Mononuclear cell (primary cell): ENCODE measurements around the gene RPL34. TPM values are rescaled to one million over a fixed set of nuclear protein-coding genes. Genes with fewer than 3 reads are reported as not detected.
"Not testable (repeated sequence)": the region's sequence is repeated elsewhere in the genome, so short reads cannot be mapped to it uniquely, and the experiment has no call there.

Experiments
- H3K27me3 ChIP-seq: 2 replicates; pipeline ENCODE4 v1.6.0; 2011; ENCODE audit warnings: low read length, control low read depth; ENCODE audit not compliant: insufficient read depth
- H3K4me1 ChIP-seq: 2 replicates; pipeline ENCODE4 v1.5.1; 2011; ENCODE audit warnings: mild to moderate bottlenecking, low read length, control low read depth; ENCODE audit not compliant: insufficient read depth
- H3K4me3 ChIP-seq: 2 replicates; pipeline ENCODE4 v1.5.1; 2011; ENCODE audit warnings: mild to moderate bottlenecking, low read length, moderate library complexity
- H3K9me3 ChIP-seq: 2 replicates; pipeline ENCODE4 v1.5.1; 2011; ENCODE audit warnings: low read depth, mild to moderate bottlenecking, control low read depth, low read length
- total RNA-seq: library from RNA; depleted of rRNA; stranded (reverse); fragments of >200 nt; gene quantifications from one replicate; pipeline ENCODE4 v1.2.3, GENCODE V29; 2012

RPL34 gene
- 1,534 TPM for total RNA-seq

GRCh38 chr4:108620101-108620932 is at the start of gene RPL34:
Gene RPL34, plus strand, starts transcription at chr4:108620576. Its CDS starts 1,384 bp downstream, at chr4:108621960.
- Histone ChIP-seq H3K4me3 (peak within 1 kb of the TSS; percentile 99), H3K4me1 (peaks cover 29% of the 10 kb centered on the region), H3K9me3 (peaks cover 5% of the 10 kb centered on the region), H3K27me3 (no peaks in the 10 kb centered on the region)

GRCh38 chr4:108570993-108571569 is 49.3 kb upstream of the RPL34 start:
- Histone ChIP-seq H3K4me1 (no peaks in the 10 kb centered on the region), H3K27me3 (no peaks in the 10 kb centered on the region), H3K4me3 (no peak overlapping the region), H3K9me3 (no peaks in the 10 kb centered on the region)

GRCh38 chr4:108574402-108574801 is 46.0 kb upstream of the RPL34 start:
- H3K4me1 ChIP-seq, result no peaks in the 10 kb centered on the region

GRCh38 chr4:108581083-108581482 is 39.3 kb upstream of the RPL34 start:
- Histone ChIP-seq H3K27me3 (no peaks in the 10 kb centered on the region), H3K4me1 (peaks cover 6% of the 10 kb centered on the region), H3K4me3 (no peak overlapping the region), H3K9me3 (no peaks in the 10 kb centered on the region)

More at GRCh38 chr4:108574402-108574801, 46.0 kb upstream of the RPL34 start:
- Histone ChIP-seq H3K4me3 (no peak overlapping the region), H3K27me3 (no peaks in the 10 kb centered on the region), H3K9me3 (no peaks in the 10 kb centered on the region)

- H3K4me3 ChIP-seq, result no peak overlapping the region
- no peaks in the 10 kb centered on the region for H3K9me3 ChIP-seq
- H3K4me1 ChIP-seq, result no peaks in the 10 kb centered on the region
- no peaks in the 10 kb centered on the region for H3K27me3 ChIP-seq
These were observed 33.6 kb upstream of the RPL34 start for GRCh38 chr4:108586778-108587177.

- H3K4me3 ChIP-seq, result no peak overlapping the region
- H3K27me3 ChIP-seq, result no peaks in the 10 kb centered on the region
- no peaks in the 10 kb centered on the region for H3K4me1 ChIP-seq
- H3K9me3 ChIP-seq, result no peaks in the 10 kb centered on the region
These were observed 31.5 kb upstream of the RPL34 start for GRCh38 chr4:108588878-108589277.

GRCh38 chr4:108589961-108590360 is 30.4 kb upstream of the RPL34 start:
- Histone ChIP-seq H3K9me3 (no peaks in the 10 kb centered on the region), H3K27me3 (no peaks in the 10 kb centered on the region), H3K4me1 (no peaks in the 10 kb centered on the region), H3K4me3 (no peak overlapping the region)

- no peak overlapping the region for H3K4me3 ChIP-seq
- H3K27me3 ChIP-seq, result no peaks in the 10 kb centered on the region
- no peaks in the 10 kb centered on the region for H3K4me1 ChIP-seq
- H3K9me3 ChIP-seq, result no peaks in the 10 kb centered on the region
These were observed 29.6 kb upstream of the RPL34 start for GRCh38 chr4:108590776-108591175.

- Histone ChIP-seq H3K27me3 (no peaks in the 10 kb centered on the region), H3K4me1 (no peaks in the 10 kb centered on the region), H3K9me3 (no peaks in the 10 kb centered on the region), H3K4me3 (no peak overlapping the region)
These were observed 27.7 kb upstream of the RPL34 start for GRCh38 chr4:108592674-108592986.

GRCh38 chr4:108594296-108594695 is 26.1 kb upstream of the RPL34 start:
- H3K9me3 ChIP-seq, H3K27me3 ChIP-seq, H3K4me1 ChIP-seq, H3K4me3 ChIP-seq: not testable (repeated sequence)

GRCh38 chr4:108596344-108596743 is 24.0 kb upstream of the RPL34 start:
- Histone ChIP-seq H3K4me1 (no peaks in the 10 kb centered on the region), H3K9me3 (no peaks in the 10 kb centered on the region), H3K4me3 (no peak overlapping the region), H3K27me3 (no peaks in the 10 kb centered on the region)

- Histone ChIP-seq H3K4me1 (no peaks in the 10 kb centered on the region), H3K4me3 (no peak overlapping the region), H3K27me3 (no peaks in the 10 kb centered on the region), H3K9me3 (no peaks in the 10 kb centered on the region)
These were observed 19.3 kb upstream of the RPL34 start for GRCh38 chr4:108601106-108601505.

- Histone ChIP-seq H3K4me1 (no peaks in the 10 kb centered on the region), H3K4me3 (no peak overlapping the region), H3K27me3 (no peaks in the 10 kb centered on the region), H3K9me3 (no peaks in the 10 kb centered on the region)
These were observed 18.8 kb upstream of the RPL34 start for GRCh38 chr4:108601532-108601931.

- no peak overlapping the region for H3K4me3 ChIP-seq
- H3K9me3 ChIP-seq, result no peaks in the 10 kb centered on the region
- no peaks in the 10 kb centered on the region for H3K4me1 ChIP-seq
- no peaks in the 10 kb centered on the region for H3K27me3 ChIP-seq
These were observed 18.2 kb upstream of the RPL34 start for GRCh38 chr4:108602163-108602562.

GRCh38 chr4:108607079-108607815 is 13.1 kb upstream of the RPL34 start:
- H3K27me3 ChIP-seq, result no peaks in the 10 kb centered on the region
- H3K4me1 ChIP-seq, result no peaks in the 10 kb centered on the region
- no peaks in the 10 kb centered on the region for H3K9me3 ChIP-seq
- H3K4me3 ChIP-seq, result no peak overlapping the region
